Spleen (tissue), 7 donors: ENCODE results near the gene CERKL.

Source experiments
- CTCF ChIP-seq, 11 experiments: fragments of 200-600 bp in 7 of 11; fragments of 450-650 bp in 4 of 11; sonication (generic) in 4 of 11; IDR thresholded peaks in 8 of 11; conservative IDR thresholded peaks in 3 of 11; 1 replicate in 7 of 11; 2 replicates in 4 of 11; pipeline versions ENCODE4 v1.4.0 to v1.8.0; 2016 to 2021; ENCODE audit warnings: antibody characterized with exemption in 11 of 11, inconsistent platforms in 4 of 11, mild to moderate bottlenecking in 1 of 11
- POLR2A ChIP-seq, 3 donors: fragments of 450-650 bp; IDR thresholded peaks; one replicate each; pipeline ENCODE4 v1.5.1; 2017; ENCODE audit warnings: antibody characterized with exemption in 3 of 3, mild to moderate bottlenecking in 1 of 3
- POLR2AphosphoS5 ChIP-seq, 3 donors: sonication (generic); formaldehyde crosslinking; IDR thresholded peaks; one replicate each; pipeline ENCODE4 v1.5.1; 2017; ENCODE audit warnings: antibody characterized with exemption in 3 of 3
- donor health status: DM: no; HTN: no; CAD: no; lungs with moderate emphysema.
- donor health status: DM: no; HTN: no; CAD: no.
- donor health status: DM: no; HTN: no; CAD: no.

GRCh38 chr2:181602017-181602416, 54.9 kb downstream of the CERKL start:
- TF ChIP-seq POLR2A (IDR thresholded peaks at IDR 0.05), result no peak
- no peak for TF ChIP-seq CTCF (IDR thresholded peaks at IDR 0.05 in 8 of 11, conservative IDR thresholded peaks at IDR 0.05 in 3 of 11)
- no peak for TF ChIP-seq POLR2AphosphoS5 (IDR thresholded peaks at IDR 0.05)
